Neural cell (in vitro differentiated cells): ENCODE measurements around the gene DENND1A. TPM values are rescaled to one million over a fixed set of nuclear protein-coding genes. Genes with fewer than 3 reads are reported as not detected.

Experiments
- H2AFZ ChIP-seq: fragments of 200-600, 300-800 bp; sonication (generic), shearing (Covaris generic); 2 replicates; pipeline ENCODE4 v1.6.0; 2014; ENCODE audit warnings: low read depth, mild to moderate bottlenecking, antibody characterized with exemption, low read length, moderate library complexity
- H3F3A ChIP-seq: fragments of 200-600 bp; shearing (Covaris generic); 2 replicates; pipeline ENCODE4 v1.6.1; 2016; ENCODE audit warnings: mild to moderate bottlenecking, moderate library complexity, mixed read lengths, antibody characterized with exemption, low read length; ENCODE audit not compliant: insufficient read depth, poor library complexity, severe bottlenecking
- H3K27ac ChIP-seq: fragments of 200-600, 300-800 bp; sonication (generic), shearing (Covaris generic); 2 replicates; pipeline ENCODE4 v1.5.1; 2014; ENCODE audit warnings: mild to moderate bottlenecking, low read length, moderate library complexity
- H3K27me3 ChIP-seq: fragments of 300-800, 200-600 bp; sonication (generic), shearing (Covaris generic); 2 replicates; pipeline ENCODE4 v1.6.0; 2014; ENCODE audit warnings: mild to moderate bottlenecking, low read depth, low read length, moderate library complexity; ENCODE audit not compliant: insufficient read depth
- H3K36me3 ChIP-seq: fragments of 300-800, 200-600 bp; sonication (generic), shearing (Covaris generic); 2 replicates; pipeline ENCODE4 v1.5.1; 2014; ENCODE audit warnings: mild to moderate bottlenecking, antibody characterized with exemption, low read length, moderate library complexity; ENCODE audit not compliant: insufficient read depth
- H3K4me2 ChIP-seq: fragments of 300-800, 200-600 bp; sonication (generic), shearing (Covaris generic); 2 replicates; pipeline ENCODE4 v1.6.0; 2014; ENCODE audit warnings: mild to moderate bottlenecking, low read length
- H3K4me3 ChIP-seq: fragments of 300-800, 200-600 bp; sonication (generic), shearing (Covaris generic); 2 replicates; pipeline ENCODE4 v1.5.1; 2014; ENCODE audit warnings: mild to moderate bottlenecking, low read length, moderate library complexity
- H3K79me2 ChIP-seq: fragments of 200-600 bp; shearing (Covaris generic); replicated peaks from 2 replicates; pipeline ENCODE4 v1.6.0; 2014; ENCODE audit warnings: mild to moderate bottlenecking, low read length, moderate library complexity; ENCODE audit not compliant: insufficient read depth
- H3K9ac ChIP-seq: fragments of 300-800, 200-600 bp; sonication (generic), shearing (Covaris generic); 2 replicates; pipeline ENCODE4 v1.6.1; 2016; ENCODE audit warnings: mild to moderate bottlenecking, low read length, mixed read lengths
- H3K9me2 ChIP-seq: fragments of 200-600 bp; shearing (Covaris generic); 2 replicates; pipeline ENCODE4 v1.6.1; 2016; ENCODE audit warnings: mild to moderate bottlenecking, low read length, mixed read lengths; ENCODE audit not compliant: insufficient read depth
- H3K9me3 ChIP-seq: fragments of 200-600, 300-800 bp; sonication (generic), shearing (Covaris generic); 2 replicates; pipeline ENCODE4 v1.6.1; 2016; ENCODE audit warnings: mild to moderate bottlenecking, mixed run types, low read length, moderate library complexity, mixed read lengths
- H4K20me1 ChIP-seq: fragments of 200-600 bp; shearing (Covaris generic); 2 replicates; pipeline ENCODE4 v1.6.1; 2016; ENCODE audit warnings: mild to moderate bottlenecking, mixed run types; ENCODE audit not compliant: insufficient read depth
- CTCF ChIP-seq: fragments of 450-650 bp; IDR thresholded peaks from 2 replicates; pipeline ENCODE4 v1.5.1; 2014; ENCODE audit warnings: antibody characterized with exemption, mild to moderate bottlenecking, moderate library complexity; ENCODE audit not compliant: poor library complexity, severe bottlenecking
- EP300 ChIP-seq: fragments of 450-650 bp; conservative IDR thresholded peaks from 2 replicates; pipeline ENCODE4 v1.6.1; 2014; ENCODE audit warnings: antibody characterized with exemption, mild to moderate bottlenecking, moderate library complexity; ENCODE audit not compliant: poor library complexity, severe bottlenecking
- EZH2 ChIP-seq: fragments of 200-600, 300-800 bp; shearing (Covaris generic), sonication (generic); IDR thresholded peaks from 2 replicates; pipeline ENCODE4 v1.6.1; 2014; ENCODE audit warnings: antibody characterized with exemption, low read length, borderline replicate concordance, mild to moderate bottlenecking; ENCODE audit not compliant: insufficient read depth, poor library complexity, severe bottlenecking
- MXI1 ChIP-seq: fragments of 450-650 bp; conservative IDR thresholded peaks from 2 replicates; pipeline ENCODE4 v1.6.1; 2014; ENCODE audit warnings: antibody characterized with exemption, mild to moderate bottlenecking; ENCODE audit not compliant: poor library complexity, severe bottlenecking
- POLR2AphosphoS5 ChIP-seq: IDR thresholded peaks from 2 replicates; pipeline ENCODE4 v1.6.1; 2012
- RAD21 ChIP-seq: fragments of 450-650 bp; conservative IDR thresholded peaks from 2 replicates; pipeline ENCODE4 v1.6.1; 2014; ENCODE audit warnings: antibody characterized with exemption, mild to moderate bottlenecking, moderate library complexity
- REST ChIP-seq: IDR thresholded peaks from 2 replicates; pipeline ENCODE4 v1.6.1; 2012; ENCODE audit warnings: borderline replicate concordance
- SMC3 ChIP-seq: fragments of 450-650 bp; conservative IDR thresholded peaks from 2 replicates; pipeline ENCODE4 v1.6.1; 2014; ENCODE audit warnings: antibody characterized with exemption, mild to moderate bottlenecking, moderate library complexity; ENCODE audit not compliant: poor library complexity
- TAF1 ChIP-seq: IDR thresholded peaks from 2 replicates; pipeline ENCODE4 v1.6.1; 2012; ENCODE audit warnings: low read depth
- polyA plus RNA-seq: library from polyadenylated mRNA; depleted of rRNA; stranded (reverse); fragments of >200 nt; gene quantifications from 2 replicates; pipeline ENCODE4 v1.2.3, GENCODE V29; 2014

The DENND1A gene
- polyA plus RNA-seq, 1 donor from 2014 or later: 2.3 TPM

- Histone ChIP-seq H3K36me3 (no peaks in the 10 kb centered on the region), H2AFZ (no peak overlapping the region), H3K4me3 (no peak overlapping the region), H3K27me3 (no peaks in the 10 kb centered on the region), H3K9me3 (no peaks in the 10 kb centered on the region), H3F3A (no peaks in the 10 kb centered on the region), H3K9me2 (no peaks in the 10 kb centered on the region), H3K4me2 (no peak overlapping the region), H3K79me2 (peaks cover 58% of the 10 kb centered on the region), H3K27ac (no peak overlapping the region), H3K9ac (no peak overlapping the region), H4K20me1 (no peaks in the 10 kb centered on the region)
- TF ChIP-seq REST (no peak), POLR2AphosphoS5 (no peak), EZH2 (no peak), TAF1 (no peak), EP300 (no peak), MXI1 (no peak), SMC3 (no peak), RAD21 (no peak), CTCF (no peak)
These were observed 568.0 kb downstream of the DENND1A start for GRCh38 chr9:123361731-123362510.

- TF ChIP-seq EP300 (no peak), TAF1 (no peak), SMC3 (no peak), EZH2 (no peak), RAD21 (no peak), REST (no peak), CTCF (no peak), MXI1 (no peak), POLR2AphosphoS5 (no peak)
- Histone ChIP-seq H3K9me2 (no peaks in the 10 kb centered on the region), H3K27me3 (no peaks in the 10 kb centered on the region), H3F3A (no peaks in the 10 kb centered on the region), H3K36me3 (no peaks in the 10 kb centered on the region), H3K79me2 (peaks cover 61% of the 10 kb centered on the region), H3K4me2 (no peak overlapping the region), H3K9me3 (no peaks in the 10 kb centered on the region), H3K4me3 (no peak overlapping the region), H3K27ac (no peak overlapping the region), H2AFZ (no peak overlapping the region), H4K20me1 (no peaks in the 10 kb centered on the region), H3K9ac (no peak overlapping the region)
These were observed 568.7 kb downstream of the DENND1A start for GRCh38 chr9:123361086-123361730.
